C1 segment of cervical spinal cord (tissue), 14 donors: ENCODE results near the gene ZFP1.
A peak's percentile ranks its signal among the peaks of the same experiment; 100 is the strongest.
"Not testable (repeated sequence)": the region's sequence is repeated elsewhere in the genome, so short reads cannot be mapped to it uniquely, and the experiment has no call there.

Source experiments
- DNase-seq, 14 donors: peaks; one replicate each; lab custom pipeline; 2025; lab: John Stamatoyannopoulos, UW

ZFP1 gene

GRCh38 chr16:75203096-75203495 lies 54.8 kb downstream of the ZFP1 start:
- DNase-seq: no peak

- DNase-seq: no peak
Measured at GRCh38 chr16:75203667-75204409, 55.5 kb downstream of the ZFP1 start.

DNA sequence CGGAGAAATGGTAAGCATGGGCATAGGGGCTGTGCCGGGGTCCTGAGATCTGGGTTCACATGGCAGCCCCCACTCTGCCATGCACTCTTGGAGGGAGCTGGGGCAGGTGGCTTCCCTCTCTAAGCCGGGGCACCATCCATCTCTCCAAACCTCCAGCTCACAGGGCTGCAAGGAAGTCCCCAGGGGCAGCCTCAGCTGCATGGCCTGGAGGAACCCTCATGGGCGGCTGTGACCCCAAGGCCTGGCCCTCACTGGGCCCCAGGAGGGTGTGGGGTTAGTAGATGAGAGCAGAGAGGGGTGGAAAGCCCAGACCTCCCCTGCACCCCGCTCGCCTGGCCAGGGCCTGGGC lies 56.1 kb downstream of the ZFP1 start:
- no peak for DNase-seq

- not testable (repeated sequence) for DNase-seq
Measured at GRCh38 chr16:75204905-75205304, 56.6 kb downstream of the ZFP1 start.

DNA sequence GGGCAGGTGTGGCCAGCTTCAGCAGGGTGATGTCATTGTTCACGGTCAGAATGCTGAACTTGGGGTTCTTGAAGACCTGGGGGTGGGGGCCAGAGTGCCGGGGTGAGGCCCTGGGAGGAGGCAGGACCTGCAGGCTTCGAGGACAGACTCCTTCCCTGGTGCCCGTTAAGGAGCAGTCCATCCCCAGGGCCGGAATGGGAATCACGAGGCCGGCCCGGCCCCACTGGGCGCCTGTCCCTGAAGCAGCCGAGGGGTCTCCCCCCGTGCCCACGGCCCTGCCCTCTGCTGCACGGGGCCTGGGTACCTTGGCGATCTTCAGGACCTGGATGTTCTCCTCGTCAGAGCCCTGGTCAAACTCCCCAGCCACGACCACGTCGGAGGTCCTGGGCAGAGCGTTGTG lies 57.1 kb downstream of the ZFP1 start:
- not testable (repeated sequence) for DNase-seq

GRCh38 chr16:75205961-75206748 lies 57.8 kb downstream of the ZFP1 start:
- not testable (repeated sequence) for DNase-seq

DNA sequence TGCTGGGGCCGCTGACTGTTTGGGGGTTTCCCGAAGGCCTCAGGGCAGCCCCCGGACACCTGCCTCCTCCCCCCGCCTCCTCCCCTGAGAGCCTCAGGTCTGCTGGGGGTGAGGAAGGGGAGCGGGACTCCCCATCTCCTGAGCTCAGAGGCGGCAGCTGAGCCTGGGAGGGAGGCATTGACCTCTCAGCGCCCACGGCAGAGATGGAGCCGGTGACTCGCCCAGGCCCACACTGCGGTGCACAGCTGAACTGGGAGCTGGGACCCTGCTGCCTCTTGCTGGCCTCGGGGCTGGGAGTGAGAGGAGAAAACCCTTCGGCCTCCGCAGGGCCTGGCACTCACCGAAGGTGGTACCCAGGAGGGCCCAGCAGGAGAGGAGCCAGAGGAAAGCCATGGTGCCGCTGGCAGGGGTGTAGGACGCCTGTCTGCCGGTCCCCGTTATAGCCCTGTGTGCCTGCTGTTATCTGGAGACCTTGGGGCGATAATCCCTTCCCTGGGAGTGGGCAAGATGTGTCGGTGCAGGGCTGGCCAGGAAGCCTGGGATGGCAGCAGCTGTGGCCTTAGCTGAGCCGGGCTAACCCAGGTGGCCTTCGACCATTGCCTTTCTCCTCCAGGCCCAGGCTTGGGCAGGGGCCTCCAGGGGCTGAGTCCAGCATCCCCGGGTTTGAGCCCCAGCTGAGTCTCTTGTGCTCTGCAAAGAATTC lies 58.6 kb downstream of the ZFP1 start, which contains the start of gene CTRB2:
CTRB2 (minus strand) TSS at position 413 of the 703 bp plus-strand sequence; CDS start at position 393, 20 bp downstream.
- no peak for DNase-seq

DNA sequence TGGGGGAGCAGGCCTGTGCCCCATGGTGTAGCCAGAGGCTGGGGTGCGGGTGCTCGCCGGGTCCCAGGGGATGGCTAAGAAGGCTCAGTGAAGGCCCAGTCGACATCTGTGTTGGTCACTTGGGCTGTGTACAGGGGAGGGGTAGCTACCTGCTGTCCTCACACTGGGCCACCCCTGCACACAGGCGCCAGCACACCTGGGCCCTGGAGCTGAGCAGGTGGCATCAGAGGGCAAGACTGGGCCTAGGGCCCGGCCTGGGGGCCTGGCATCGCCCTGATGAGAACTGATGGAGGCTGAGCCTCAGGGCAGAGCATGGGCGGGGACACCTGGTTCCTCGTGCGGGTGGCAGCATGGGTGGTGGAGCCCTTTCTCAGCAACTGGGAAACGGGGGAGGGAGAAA lies 59.5 kb downstream of the ZFP1 start:
- no peak for DNase-seq

DNA sequence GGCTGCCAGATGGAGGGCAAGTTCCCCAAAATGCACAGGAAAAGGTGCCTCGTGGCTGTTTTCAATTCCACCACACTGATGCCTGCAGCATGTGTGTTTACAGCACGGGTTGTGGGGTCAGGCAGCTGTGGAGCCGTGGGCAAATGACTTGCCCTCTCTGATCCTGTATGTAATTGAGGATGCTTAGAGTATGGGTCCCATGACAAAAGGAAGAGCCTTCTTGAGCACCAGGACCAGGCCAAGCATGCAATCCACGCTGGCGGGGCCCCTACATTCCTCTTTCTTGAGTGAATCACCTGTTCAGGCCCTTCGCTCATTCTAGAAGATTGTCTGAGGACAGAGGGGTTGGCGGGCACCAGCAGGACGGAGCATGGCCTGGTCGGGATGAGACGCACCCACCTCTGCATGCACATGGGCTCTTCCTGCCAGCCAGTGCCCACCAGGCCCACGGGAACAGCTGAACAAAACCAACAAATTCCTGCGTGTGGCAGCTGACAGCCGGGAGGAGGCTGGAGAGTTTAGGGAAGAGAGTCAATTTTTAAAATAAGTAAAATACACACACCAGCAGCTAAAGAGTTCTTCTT lies 60.0 kb downstream of the ZFP1 start:
- no peak for DNase-seq

GRCh38 chr16:75208861-75209505 lies 60.7 kb downstream of the ZFP1 start:
- DNase-seq: no peak

GRCh38 chr16:75209514-75209913 lies 61.2 kb downstream of the ZFP1 start:
- not testable (repeated sequence) for DNase-seq

DNA sequence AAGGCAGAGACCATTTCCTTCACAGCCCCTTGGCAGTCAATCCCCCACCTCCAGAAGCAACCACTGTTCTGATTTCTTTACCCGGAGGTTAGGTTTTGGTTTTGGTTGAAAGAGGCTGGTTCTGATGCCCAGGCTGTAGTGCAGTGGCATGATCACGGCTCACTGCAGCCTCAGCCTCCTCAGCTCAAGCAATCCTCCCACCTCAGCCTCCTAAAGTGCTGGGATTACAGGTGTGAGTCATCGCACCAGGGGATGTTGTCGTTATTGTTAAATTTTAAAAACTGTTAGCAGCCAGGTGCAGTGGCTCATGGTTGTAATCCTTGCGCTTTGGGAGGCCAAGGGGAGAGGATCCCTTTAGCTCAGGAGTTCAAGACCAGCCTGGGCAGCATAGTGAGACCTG lies 61.6 kb downstream of the ZFP1 start:
- no peak for DNase-seq

- not testable (repeated sequence) for DNase-seq
Measured at GRCh38 chr16:75211286-75211685, 63.0 kb downstream of the ZFP1 start.

DNA sequence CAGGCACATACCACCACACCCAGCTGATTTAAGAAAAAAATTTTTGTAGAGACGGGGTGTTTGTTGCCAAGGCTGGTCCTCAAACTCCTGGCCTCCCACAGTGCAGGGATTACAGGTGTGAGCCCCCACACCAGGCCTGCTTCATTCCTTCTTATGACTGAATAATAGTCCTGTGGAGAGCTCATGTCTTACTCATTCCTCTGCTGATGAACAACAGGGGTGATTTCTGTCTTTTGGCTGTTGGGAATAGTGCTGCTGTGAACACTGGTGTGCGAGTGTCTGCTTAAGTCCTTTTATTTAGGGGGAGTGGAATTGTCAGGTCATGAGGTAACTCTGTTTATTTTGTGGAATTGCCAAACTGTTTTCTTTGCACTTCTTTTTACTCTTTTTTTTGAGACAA lies 67.8 kb downstream of the ZFP1 start:
- no peak for DNase-seq

DNA sequence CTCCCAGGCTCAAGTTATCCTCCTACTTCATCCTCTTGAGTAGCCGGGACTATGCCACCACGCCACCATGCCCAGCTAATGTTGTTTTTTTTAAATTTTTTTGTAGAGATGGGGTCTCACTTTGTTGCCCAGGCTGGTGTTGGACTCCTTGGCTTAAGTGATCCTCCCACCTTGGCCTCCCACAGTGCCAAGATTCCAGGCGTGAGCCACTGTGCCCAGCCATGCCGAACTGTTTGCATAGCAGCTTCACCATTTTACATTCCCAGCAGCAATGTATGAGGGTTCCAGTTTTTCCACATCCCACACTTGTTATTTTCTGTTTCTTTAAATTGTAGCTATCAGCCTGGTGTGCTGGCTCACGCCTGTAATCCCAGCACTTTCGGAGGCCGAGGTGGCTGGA lies 68.3 kb downstream of the ZFP1 start:
- DNase-seq: no peak

GRCh38 chr16:75217389-75217851 lies 69.1 kb downstream of the ZFP1 start:
- DNase-seq: no peak

DNA sequence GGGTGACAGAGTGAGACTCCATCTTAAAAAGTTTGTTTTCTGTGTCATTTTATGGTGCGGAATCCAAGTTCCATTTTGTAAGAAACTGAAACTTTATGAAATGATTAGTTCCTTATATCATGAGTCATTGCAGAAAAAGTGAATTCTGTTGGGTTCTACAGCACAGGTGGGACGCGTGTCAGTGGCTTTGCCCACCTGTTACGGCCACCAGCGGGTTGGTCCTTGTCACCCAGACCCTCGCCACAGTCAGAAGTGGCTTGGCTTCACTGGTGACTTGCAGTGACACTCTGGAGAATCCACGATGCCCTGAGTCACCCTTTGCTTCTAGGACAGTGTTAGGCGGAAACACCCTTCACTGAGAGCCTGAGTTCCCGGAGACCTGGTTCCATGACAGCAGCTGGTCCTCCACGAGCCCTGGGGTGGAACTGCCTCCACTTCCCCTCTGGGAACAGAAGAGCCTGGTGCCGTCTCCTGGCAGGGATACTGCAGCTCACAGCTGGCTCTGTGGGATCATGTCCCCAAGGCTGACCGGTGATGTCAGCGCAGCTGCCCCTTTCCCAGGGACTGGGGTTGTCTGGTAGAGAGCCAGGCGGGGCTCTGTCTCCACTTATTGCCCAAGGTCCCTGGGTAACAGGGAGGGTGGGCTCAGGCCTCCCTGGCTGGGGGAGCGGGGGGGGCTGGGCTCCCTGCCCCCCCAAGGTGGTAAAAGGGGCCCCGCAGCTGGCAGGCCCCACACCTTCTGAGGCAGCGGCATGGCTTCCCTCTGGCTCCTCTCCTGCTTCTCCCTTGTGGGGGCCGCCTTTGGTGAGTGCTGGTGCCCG lies 70.1 kb downstream of the ZFP1 start, which contains the start of gene CTRB1:
CTRB1 (plus strand) TSS at position 733 of the 821 bp plus-strand sequence; CDS start at position 753, 20 bp downstream.
- DNase-seq: peak in 4 of 14 donors; percentile 13 to 66 (median 22)

GRCh38 chr16:75219088-75219487 lies 70.8 kb downstream of the ZFP1 start:
- DNase-seq: no peak

GRCh38 chr16:75219838-75220237 lies 71.5 kb downstream of the ZFP1 start:
- no peak for DNase-seq
